Activated CD4-positive, alpha-beta T cell treated with anti-CD3 and anti-CD28 coated beads for 24 hours (primary cell): ENCODE measurements around the gene C3orf22.
"Not testable (repeated sequence)": the region's sequence is repeated elsewhere in the genome, so short reads cannot be mapped to it uniquely, and the experiment has no call there.

Source experiments
- DNase-seq, 2 donors: peaks; one replicate each; pipeline ENCODE4 v3.0.0-alpha.2; 2020; ENCODE audit warnings: low read depth in 2 of 2

C3orf22 gene, protein sequence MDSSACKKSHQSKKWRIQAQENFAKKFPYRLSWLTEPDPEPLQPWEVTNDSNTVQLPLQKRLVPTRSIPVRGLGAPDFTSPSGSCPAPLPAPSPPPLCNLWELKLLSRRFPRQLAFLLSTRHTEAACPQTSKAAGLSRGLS

DNA sequence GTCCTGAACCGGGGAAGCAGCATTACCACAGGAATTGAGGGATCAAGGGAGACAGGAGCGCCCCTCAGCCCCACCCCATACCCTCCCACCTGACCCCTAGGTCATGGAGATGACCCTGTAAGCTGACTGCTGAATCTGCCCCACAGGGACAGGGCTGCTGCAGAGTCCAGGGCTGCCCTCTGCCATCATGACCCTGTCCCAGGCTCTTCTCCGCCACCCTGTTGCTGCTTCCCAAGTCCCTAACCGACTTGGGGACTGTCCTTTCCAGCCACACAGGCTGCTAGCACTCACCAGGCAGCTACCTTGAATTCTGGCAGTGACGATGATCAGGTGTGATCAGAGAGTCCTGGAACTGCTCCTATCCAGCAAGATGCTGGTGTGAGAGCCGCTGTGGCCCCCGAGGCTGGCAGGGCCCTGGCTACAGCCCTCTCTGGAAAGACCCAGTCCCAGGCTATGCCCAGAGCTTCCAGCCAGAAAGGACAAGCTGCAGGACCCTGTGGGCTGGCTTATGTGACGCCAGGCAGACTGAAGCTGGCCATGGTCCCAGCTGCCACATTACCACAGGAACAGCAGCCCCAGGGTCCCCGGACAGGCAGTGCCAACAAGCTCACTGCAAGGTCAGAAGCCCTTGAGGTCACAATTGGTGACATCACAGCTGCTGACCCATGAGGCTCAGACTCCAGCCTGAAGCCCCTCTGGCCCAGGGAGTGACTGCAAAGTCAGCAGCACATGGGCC is at the start of gene C3orf22:
C3orf22 (minus strand) TSS at position 597 of the 736 bp plus-strand sequence. CDS start 5,542 bp downstream, outside the sequence.
- DNase-seq: no peak

DNA sequence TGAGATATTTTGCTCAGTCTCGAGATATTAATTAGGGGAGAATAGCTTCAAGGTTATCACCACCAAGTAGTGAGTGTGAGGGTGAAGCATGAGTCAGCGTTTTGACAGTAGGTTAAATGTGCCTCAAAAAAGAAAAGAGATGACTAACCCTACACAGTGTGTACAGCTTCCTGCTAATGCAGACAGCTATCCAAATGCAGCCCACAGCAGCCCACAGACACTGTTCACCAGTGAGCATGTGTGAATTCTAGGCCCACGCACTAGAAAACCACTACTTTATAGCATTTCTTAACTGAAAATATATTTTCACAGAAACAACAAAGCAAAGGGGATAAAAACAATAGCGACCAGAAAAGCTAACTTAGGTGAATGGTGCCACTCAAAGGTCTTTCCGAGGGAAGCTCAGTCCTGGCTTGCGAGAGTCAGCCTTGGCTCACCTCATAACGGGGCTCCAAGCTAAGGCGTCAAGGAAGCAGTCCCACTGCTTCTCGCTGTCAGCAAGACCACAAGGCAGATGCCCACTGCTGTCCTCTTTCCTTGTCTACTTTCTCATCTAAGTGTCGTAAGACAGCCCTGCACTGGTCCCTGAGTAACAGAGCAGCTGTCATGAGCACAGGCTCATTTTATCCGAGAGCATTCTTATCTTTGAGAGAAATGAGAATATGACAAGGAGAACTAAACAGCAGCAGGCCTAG is 48.6 kb upstream of the C3orf22 start:
- DNase-seq: peak in 1 of 2 donors; percentile 1

DNA sequence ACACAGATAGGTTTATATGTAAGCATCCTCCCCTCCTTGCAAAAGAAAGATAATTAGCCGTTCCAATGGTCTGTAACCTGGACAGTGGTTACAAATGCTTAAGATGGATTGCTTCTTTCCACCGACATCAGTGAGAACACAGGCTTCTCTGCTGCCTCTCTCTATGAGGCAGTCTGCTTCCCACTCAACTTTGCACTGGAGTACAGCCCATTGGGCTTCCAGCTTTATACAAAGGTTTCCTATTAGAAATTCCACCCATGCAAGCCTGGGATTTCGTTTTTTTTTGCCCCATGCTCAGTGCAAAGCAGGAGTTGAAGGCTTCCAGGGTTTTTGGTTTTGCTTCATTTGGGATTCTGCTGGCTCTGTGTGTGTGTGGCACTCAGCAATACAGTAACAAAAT is 47.3 kb upstream of the C3orf22 start:
- DNase-seq: no peak

DNA sequence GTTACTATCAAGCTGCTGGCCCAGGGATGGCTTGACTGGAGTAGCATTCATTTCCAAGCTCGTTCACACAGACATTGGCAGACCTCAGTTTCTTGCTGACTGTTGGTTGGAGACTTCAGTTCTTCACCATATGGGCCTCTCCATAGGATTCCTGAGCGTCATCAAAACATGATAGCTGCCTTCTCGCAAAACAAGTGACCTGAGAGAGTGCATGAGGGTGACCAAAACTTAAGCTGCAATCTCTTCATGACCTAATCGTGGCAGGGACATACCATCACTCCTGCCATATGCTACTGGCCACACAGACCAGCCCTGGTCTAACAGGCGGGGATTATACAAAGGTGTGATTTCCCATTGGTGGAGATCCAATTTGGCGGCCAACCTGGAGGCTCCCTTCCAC is 46.0 kb upstream of the C3orf22 start:
- no peak for DNase-seq

DNA sequence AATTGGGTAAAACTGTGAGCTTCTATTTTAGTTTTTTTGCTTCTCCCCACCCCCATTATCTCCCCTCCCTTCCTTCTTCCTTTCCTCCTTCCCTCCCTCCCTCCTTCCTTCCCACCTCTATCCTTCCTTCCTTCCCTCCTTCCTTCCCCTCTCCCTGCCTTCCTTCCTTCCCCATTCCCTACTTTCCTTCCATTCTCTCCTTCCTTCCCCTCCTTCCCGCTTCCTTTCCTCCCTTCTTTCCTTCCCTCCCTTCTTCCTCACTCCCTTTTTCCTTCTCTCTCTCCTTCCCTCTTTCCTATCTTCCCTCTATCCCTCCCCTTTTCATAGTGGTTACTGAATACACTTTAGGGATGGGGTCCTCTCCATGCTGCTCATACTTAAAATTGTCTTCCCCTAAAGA is 40.4 kb upstream of the C3orf22 start:
- DNase-seq: no peak

DNA sequence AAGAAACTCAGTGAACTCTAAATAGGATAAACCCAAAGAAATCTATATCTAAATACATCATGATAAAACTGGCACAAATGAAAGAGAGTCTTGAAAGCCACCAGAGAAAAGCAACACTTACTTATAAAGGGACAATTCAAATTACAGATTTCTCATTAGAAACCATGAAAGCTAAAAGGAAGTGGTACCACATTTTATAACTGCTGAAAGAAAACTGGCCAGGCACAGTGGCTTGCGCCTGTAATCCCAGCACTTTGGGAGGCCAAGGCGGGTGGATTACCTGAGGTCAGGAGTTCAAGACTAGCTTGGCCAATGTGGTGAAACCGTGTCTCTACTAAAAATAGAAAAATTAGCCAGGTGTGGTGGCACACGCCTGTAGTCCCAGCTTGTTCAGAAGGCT is 36.7 kb upstream of the C3orf22 start:
- DNase-seq: not testable (repeated sequence)

DNA sequence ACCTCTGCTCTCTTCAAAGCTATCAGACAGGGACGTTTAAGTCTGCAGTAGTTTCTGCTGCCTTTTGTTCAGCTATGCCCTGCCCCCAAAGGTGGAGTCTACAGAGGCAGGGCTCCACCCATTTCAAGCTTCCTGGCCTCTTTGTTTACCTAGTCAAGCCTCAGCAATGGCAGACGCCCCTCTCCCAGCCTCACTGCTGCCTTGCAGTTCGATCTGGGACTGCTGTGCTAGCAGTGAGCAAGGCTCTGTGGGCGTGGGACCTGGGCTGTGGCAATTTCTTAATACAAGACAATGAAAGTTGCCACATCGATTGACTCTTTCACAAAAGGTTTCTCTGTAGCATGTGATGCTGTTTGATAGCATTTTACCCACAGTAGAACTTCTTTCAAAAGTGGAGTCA is 32.8 kb upstream of the C3orf22 start:
- not testable (repeated sequence) for DNase-seq

DNA sequence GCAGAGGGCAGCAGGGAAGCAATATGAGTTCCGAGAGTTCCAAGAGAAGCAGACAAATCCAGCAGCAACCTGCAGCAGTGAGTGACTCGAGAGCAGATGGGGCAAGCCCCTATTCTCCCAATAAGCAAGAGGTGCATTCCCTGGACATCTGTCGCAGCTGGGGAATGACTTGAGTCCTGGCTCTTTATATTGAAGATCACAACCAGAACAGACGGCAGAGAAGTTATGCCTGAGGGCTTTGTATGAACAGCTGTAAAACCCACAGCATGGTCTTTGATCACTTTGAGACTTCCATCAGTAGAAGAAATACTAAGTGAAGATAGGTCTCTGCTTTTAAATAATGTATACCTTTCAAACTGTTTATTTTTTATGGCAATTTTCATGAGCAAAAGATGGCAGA is 23.6 kb upstream of the C3orf22 start:
- DNase-seq: no peak

DNA sequence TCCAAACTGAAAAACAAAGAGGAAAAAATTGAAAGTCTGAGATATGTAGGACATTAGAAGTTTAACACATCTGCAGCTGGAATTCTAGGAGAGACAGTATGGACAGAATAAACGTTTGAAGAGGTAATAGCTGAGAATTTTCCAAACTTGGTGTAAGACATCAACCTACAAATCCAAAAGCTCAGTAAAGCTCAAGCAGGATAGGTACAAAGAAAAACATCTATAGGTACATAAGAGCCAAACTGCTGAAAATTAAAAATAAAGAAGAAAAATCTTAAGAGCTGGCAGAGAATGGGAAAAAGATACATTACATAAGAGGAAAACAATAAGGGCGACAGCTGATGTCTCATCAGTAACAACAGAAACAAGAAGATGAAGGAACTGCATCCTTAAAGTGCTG is 22.8 kb upstream of the C3orf22 start:
- no peak for DNase-seq

DNA sequence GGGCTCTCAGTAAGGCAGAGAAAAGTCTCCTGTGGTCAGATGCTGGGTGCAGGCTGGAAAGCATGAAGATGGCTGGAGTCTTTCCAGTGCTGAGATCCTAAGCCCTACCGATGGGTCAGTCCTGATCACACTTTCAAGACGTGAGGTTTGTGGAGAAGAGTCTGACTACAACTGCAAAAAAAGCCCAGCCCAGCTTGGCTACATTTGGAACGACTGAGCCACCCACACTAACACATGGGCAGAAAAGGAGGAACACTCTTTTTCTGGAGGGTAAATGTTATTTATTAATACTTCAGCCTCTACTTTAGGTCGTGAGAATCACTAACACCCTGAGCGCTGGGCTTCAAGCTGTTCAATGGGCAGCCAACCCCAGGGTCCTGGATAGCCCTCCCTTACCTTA is 22.0 kb upstream of the C3orf22 start:
- no peak for DNase-seq

DNA sequence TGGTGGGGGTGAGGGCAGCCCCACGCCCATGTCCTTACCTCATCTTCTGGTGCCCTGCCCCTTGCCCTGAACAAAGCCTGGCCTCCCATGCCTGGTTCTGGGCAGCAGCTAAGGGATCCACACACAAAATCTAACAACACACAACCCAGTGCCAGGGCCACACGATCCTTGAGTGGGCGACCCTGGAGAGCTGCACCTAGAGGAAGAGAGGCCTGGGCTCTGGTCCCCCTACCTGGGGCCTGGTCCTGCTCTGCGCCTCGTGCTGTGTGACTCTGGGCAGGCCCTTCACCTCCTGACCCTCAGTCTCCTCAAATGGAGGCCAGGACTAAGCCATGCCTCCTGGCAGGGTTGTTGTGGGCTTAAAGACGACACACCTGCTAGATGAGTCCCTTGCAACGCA is 20.0 kb upstream of the C3orf22 start:
- DNase-seq: no peak

DNA sequence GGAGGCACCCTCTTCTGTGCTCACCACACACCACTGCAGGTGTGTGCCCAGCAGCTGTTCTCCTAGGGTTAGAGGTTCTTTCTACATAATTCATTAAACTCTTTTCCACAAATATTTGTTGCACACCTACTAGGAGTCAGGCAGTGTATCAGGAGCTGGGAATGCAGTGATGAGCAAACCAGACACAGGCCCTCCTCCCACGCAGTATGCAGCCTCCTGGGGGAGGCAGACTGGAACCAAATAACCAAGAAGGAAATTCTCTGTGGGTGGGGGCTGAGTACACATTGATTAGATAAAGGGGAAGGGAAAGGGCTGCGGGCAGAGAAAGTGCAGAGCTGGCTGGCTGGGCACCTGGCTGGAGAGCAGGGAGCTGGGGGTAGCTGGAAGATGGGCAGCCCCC is 18.5 kb upstream of the C3orf22 start:
- no peak for DNase-seq

DNA sequence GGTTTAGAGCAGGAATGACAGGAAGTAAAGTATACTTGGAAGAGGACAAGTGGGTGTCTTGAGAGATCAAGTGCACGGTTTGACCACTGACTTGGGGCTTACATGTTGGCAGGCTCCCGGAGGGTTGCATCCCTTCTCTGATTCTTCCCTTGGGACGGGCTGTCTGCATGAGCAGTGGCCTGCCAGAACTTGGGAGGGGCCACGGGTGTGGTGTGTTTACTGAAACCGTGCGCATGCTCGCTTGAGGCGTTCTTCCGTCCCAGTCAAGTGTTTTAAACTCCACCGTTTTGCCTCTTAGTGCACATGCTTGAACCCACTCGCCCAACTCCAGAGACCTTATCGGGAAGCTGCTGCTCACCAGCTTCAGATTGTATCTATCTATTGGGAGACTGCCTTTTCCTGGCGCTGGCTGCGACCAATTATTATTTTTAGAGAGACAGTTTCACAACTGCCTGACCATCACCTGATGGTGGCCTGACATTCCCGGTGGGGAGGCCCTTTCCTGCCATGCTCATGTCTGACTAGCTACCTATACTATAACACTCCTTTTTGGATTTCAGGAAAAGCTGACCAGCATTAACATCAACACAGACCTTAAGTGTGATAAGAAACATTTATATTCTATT is 14.9 kb upstream of the C3orf22 start:
- no peak for DNase-seq

DNA sequence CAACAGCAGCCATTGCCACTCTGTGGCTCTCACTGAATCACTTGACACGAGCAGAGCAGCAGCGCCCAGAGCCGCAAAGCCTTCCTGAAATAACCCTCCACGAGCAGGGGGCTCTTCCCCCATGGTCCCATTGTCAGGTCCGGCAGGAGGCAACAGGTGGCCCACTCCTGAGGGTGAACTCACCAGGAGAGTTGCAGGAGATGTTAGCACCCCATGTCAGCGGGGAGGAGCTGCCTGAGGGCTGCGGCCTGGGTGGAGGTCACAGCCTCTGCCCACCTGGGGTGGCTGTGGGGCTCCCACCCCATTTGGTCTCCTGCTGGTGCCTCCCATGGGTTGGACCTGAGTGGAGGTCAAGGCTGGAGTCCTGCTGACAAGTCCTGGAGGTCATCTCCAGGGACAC is 12.3 kb upstream of the C3orf22 start:
- DNase-seq: no peak

DNA sequence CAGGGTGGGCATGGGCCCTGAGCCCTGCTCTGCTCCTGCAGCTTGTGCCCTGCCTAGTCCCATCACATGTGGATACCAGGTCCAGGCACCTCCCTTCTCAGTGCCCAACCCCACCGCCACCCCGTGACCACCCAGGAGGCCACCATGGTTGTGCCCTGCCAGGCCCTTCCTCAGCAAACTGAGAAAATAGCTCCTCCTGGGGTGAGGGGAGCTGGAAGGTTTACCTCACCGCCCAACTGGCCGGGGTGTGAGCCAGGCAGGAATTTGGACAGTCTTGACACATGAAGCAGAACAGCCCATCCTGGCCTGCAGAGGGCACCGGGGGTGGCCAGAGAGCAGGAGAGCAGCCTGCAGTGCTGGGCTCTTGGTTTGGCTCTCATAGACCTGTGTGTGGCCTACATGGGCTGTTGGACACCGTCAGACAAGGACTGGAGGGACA is 11.4 kb upstream of the C3orf22 start:
- DNase-seq: no peak

DNA sequence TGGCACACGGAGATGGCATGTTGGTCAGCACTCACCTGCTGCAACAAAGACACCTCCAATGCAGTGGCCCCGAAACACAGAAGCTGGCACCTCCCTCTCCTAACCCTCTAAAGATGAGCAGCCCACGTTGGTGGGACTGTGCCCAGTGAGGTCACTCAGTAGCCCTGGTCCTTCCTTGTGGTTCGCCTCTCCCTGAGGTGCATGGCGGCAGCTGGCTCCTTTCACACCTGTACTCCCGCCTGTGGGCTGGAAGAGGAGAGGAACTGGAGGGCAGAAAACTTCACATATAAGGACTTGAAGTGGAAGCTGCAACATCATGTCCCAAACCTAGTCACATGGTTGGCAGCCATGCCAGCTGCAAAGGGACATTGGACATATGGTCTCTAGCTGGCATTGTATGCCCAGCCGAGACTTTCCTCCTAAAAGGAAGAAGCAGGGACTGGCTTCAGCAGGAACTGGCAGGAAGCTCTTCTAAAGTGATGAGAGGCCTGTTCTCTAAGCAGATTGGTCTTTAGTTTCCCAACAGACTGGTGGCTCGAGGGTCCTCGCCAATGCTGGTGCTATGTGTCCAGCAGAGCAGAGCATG is 10.8 kb upstream of the C3orf22 start:
- no peak for DNase-seq

DNA sequence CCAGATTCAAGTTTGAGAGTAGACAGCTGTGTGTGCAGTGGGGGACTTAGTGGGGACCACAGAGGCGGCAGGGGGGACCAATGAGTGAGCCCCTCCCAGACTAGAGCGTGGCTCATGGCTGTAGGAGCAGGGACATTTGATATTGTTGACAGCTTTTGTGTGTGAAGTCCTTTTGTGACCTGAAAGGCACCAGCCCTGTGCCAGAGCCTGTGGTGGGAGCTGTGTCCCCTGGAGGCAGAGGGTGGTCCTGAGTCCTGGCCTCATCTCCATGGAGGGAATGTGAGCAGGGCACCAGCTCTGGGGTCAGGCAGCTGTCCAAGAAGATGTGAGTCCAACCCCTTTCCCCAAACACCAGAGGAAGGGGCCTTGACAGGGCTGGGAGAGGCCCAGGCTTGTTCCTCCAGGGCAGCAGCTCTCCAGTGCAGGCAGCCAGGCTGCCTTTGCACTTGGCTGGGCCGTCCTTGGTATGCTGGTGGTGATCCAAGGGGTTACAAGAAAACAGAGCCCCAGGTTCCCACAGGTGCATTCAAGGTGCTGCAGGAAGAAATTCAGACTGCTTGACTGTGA is 10.1 kb upstream of the C3orf22 start:
- DNase-seq: no peak

DNA sequence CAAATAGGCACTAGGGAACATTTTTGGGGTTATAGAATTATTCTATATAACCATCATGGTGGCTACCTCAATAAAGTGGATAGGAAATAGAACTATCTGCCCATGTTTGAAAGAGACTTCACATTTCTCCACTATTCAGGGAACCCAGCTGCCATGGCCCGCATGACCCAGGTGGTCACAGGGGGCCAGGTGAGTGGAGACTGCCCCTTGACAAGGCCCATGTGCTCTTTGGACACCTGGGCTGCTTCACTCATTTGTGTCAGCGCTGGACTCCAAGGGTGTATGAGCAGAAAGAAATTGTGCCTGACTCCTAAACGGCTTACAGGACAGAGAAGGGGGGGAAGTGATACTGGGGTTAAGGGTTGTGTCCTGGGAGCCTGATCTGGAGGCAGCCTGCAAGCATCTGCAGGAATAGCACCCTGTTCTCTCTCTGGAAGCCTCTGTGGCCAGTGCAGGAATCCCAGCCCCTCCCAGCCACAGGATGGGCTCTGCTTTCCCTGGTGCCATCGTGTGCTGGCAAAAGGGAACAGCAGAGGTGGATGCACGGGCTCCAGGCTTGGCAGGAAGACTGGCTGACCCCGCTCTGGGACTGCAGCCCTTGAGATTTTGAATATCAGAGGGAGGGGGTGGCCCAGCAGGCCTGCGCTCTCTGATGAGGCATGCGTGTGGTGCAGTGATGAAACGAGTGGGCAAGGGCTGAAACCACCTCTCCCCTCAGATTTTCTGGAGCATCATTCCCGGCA is 9.1 kb upstream of the C3orf22 start:
- DNase-seq: no peak

DNA sequence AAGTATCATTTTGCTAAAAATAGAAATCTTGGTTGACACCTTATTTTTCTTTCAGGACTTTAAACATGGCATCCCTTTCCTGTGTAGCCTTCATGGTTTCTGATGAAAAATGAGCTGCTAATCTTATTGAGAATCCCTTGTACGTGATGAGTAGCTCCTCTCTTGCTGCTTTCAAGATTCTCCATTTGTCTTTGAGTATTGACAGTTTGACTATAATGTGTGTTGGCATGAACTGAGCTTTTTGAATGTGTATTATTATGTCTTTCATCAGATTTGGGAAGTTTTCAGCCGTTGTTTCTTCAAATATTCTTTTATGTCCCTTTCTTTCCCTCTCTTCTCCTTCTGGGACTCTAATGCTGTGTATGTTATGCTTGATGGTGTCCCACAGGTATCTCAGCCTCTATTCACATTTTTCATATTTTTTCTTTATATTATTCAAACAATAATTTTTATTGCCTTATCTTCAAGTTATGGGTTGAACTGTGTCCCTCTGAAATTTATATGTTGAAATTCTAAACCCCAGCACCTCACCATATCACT is 4.1 kb upstream of the C3orf22 start:
- no peak for DNase-seq

DNA sequence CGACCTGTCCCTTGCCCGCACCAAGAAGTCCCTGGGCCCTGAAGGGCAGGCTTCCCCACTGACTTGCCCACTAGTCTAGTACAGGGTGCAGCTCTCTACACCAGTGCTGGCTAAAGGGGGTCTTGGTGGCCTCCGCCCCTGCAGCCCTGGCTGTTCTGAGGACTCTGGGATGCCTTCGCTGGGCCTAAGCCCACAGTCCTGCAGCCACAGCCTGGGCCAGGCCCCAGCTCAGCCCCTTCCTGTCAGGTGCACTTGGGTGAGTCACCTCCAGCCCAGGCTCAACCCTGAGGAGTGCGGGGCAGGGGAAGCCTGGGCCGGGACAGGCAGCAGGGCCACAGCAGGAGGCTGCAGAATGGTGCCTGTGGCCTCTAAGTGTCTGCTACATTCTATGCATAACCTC is 971 bp downstream of the C3orf22 start:
- DNase-seq: no peak

DNA sequence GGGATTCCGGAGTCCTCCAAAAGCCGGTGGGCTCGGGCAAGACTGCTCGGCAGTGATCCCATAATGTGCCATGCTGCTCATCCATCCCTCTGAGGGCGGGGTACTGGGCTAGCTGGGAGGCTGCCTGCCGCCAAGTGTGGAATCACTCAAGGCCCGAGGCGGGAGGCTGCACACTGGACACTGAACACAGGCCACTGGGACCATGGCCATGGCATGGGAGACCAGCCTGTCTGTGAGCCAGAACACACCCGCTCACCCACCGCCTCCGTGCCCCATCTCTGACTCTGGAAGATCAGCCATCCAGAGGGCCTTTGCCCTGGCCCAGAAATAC is 1.4 kb downstream of the C3orf22 start:
- no peak for DNase-seq
